SKM-1 treated with dmso at 0.1 percent for 144 hours (cell line): ENCODE results near the gene TJP3.
A peak's percentile ranks its signal among the peaks of the same experiment; 100 is the strongest.

Experiments used
- DNase-seq: peaks from one replicate; lab custom pipeline; 2025; ENCODE audit not compliant: unreplicated experiment; lab: John Stamatoyannopoulos, UW

The TJP3 gene

DNA sequence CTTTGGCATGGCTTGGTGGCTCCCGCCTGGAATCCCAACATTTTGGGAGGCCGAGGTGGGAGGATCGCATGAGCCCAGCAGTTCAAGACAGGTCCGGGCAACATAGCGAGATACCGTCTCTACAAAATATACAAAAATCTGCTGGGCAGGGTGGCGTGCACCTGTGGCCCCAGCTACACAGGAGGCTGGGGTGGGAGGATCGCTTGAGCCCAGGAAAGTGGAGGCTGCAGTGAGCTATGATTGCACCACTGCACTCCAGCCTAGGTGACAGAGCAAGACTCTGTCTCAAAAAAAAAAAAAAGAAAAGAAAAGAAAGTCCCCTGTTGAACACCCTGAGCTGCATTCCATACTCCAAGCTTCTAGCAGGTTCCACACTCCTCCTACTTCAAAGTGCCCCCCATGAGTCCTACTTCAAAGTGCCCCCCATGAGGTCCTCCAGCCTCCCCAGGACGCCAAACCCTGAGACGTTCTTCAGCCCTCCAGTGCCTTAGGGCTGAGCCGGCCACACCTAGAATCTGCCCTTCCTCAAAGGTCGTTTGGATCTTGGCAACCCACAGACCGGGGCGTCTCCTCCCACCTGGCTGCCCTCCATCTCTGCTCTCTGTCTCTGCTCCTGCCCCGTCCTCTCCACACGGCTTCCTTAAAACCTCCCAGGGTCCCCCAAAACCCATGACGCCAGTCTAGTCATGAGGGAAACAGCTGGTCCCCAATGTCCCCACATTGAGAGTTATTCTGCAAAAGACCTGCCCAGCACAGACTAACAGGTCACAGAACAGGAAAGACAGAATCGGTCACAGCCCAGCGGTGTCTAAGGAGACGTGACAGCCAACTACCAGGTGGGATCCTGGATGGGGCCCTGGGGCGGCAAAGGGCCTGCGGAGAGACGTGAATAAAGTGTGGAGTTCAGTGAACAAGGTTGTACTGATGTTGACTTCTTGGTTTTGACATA, 4.8 kb downstream of the TJP3 start:
- no peak for DNase-seq

DNA sequence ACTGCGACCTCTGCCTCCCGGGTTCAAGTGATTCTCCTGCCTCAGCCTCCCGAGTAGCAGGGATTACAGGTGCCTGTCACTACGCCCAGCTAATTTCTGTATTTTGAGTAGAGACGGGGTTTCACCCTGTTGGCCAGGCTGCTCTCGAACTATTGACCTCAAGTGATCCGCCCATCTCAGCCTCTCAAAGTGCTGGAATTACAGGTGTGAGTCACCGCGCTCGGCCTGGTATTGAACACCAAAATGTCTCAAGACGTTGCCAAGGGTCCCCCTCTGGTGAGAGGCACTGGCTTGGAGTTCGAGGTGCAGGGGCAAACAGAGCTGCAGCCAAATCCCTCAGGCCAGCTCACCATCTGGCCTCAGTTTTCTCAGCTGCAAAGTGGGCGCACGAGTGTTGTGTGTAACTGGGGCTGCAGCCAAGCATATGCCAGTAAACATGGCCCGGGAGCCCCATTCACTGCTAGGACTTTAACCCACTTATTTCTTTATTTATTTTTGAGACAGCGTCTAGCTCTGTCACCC, 8.0 kb downstream of the TJP3 start:
- no peak for DNase-seq

DNA sequence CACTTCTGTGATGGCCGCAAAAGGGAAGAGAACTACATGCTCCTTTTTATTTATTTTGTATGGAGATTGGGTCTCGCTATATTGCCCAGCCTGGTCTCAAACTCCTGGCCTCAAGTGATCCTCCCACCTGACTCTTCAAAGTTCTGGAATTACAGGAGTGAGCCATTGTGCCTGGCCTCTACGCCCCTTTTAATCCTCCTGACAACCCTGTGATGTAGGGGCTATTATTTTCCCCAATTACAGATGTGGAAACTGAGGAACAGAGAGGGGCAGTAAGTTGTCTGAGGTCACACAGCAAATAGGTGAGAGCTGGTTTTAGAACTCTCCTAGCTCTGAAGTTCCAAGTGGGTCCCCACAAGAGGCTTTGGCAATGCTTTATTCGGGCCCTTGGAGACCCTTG, 11.7 kb downstream of the TJP3 start:
- DNase-seq = no peak

DNA sequence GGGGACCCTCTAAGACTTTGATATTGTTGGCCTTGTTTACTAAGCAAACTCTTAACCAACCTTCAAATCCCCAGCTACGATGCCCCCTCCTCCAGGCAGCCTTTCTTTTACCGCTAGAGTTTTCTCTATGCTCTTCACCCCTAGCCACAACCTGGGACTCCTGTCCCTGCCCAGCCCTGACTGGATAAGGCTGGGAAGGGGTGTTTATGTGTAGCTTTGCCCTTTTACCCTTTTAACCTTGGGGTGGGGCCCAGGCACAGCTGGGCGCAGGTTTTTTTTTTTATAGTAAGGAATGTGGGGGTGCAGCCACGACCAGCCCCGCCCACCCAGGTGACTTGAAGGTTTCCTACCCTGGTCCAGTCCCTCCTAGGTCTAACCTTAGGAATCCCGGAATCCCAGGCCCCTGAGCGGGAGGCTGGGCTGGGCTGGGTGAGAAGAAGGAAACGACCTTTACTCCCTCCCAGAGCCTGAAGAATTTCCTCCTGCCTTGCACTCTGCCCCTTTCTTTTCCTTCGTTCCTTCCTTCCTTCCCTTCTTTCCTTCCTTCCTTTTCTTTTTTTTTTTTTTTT, 12.2 kb downstream of the TJP3 start:
- DNase-seq = no peak

GRCh38 chr19:3721131-3721886, 13.1 kb downstream of the TJP3 start:
- peak; percentile 81 for DNase-seq

- DNase-seq = no peak
Observed at GRCh38 chr19:3721887-3722442, 13.8 kb downstream of the TJP3 start.

DNA sequence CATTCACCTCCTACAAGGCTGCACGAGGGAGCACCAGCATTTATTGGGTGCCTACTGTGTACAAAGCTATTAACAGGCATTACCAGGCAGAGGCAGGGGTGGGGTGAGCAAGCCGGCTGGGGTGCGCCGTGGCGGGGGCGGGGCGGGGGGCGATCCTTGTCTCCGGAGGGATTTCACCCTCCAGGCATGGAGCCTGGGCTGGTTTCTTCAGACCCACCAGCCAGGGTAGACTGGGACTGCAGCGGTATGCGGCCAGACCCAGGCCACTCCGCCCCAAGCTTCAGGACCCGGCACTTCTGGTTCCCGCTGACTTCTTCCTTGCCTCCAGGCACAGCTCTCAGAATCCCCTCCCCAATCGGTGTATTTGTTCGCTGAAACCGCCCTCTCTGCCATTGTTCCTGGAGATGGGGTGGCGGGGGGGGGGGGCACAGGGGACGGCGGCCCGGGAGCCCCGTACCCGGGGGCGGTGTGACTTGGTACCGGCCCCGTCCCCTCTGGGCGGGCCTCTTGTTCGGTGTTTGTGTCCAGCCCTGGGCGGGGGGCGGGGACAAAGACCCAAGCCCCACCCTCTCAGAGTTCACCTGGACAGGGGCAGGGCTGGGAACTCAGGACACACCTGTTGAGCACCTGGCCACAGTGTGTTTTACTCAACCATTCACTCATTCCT, 14.4 kb downstream of the TJP3 start:
- no peak for DNase-seq

- no peak for DNase-seq
Observed at GRCh38 chr19:3723110-3723488, 14.9 kb downstream of the TJP3 start.

GRCh38 chr19:3723883-3724282, 15.7 kb downstream of the TJP3 start:
- no peak for DNase-seq

DNA sequence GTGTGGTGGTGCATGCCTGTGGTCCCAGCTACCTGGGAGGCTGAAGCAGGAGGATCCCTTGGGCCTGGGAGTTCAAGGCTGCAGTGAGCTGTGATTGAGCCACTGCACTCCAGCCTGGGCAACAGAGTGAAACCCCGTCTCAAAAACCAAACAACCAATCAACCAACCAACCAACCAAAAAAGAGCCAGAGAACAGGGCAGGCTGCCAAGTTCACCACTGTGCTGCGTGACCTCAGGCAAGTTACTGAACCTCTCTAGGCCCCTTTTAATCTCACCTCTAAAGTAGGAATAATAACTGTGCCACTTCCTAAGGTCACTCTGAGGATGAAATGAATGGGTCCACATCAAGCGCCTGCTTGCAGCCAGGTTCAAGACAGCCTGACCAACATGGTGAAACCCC, 16.9 kb downstream of the TJP3 start:
- DNase-seq = no peak

GRCh38 chr19:3725640-3726310, 17.6 kb downstream of the TJP3 start:
- no peak for DNase-seq

DNA sequence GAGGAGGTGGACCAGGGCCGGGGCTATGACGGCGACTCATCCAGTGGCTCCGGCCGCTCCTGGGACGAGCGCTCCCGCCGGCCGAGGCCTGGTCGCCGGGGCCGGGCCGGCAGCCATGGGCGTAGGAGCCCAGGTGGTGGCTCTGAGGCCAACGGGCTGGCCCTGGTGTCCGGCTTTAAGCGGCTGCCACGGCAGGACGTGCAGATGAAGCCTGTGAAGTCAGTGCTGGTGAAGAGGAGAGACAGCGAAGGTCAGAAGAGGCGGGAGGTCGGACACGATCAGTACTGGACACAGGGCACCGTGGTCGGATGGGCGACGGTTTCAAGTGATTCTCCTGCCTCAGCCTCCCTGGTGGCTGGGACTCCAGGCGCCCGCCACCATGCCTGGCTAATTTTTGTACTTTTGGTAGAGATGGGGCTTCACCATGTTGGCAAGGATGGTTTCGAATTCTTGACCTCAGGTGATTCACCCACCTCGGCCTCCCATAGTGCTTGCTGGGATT, 22.3 kb downstream of the TJP3 start:
- no peak for DNase-seq

GRCh38 chr19:3732108-3732507, 23.9 kb downstream of the TJP3 start:
- DNase-seq = no peak

- DNase-seq = no peak
Observed at GRCh38 chr19:3733549-3734309, 25.5 kb downstream of the TJP3 start.

GRCh38 chr19:3734310-3734600, 26.1 kb downstream of the TJP3 start:
- DNase-seq = no peak

GRCh38 chr19:3736106-3736724, 28.0 kb downstream of the TJP3 start:
- DNase-seq = no peak

- DNase-seq = no peak
Observed at GRCh38 chr19:3737487-3738205, 29.5 kb downstream of the TJP3 start.

DNA sequence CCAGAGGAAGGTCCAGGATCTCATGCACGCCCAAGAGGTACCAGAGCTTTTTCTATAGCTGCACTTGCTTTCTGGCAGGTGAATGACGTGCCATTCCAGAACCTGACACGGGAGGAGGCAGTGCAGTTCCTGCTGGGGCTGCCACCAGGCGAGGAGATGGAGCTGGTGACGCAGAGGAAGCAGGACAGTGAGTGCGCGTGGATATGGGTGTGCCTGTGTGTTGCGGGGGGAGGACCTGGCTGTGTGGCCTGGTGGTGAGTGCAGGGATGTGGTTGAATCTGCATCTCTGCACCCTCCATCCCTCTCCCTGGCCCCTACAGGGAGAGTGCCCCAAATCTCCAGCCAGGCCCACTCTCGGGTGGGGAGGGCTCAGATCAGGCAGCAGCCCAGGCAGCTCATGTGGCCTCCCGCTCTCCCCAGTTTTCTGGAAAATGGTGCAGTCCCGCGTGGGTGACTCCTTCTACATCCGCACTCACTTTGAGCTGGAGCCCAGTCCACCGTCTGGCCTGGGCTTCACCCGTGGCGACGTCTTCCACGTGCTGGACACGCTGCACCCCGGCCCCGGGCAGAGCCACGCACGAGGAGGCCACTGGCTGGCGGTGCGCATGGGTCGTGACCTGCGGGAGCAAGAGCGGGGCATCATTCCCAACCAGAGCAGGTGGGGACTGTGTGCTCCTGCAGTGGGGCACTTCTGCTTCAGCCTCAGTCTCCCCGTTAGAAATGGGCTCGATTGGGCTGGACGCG, 30.5 kb downstream of the TJP3 start:
- no peak for DNase-seq
